ENCODE measurements around the gene ARF6.
"Not testable (repeated sequence)": the region's sequence is repeated elsewhere in the genome, so short reads cannot be mapped to it uniquely, and the experiment has no call there.

The ARF6 gene

GRCh38 chr14:49876563-49877127, 16.2 kb upstream of the ARF6 start:
- no peak for DNase-seq (ENCODE audit: low read depth in 2 of 2)

GRCh38 chr14:49879646-49880204, 13.2 kb upstream of the ARF6 start:
- DNase-seq (ENCODE audit: low read depth in 2 of 2): peak in 1 of 2 donors; percentile 10

- DNase-seq (ENCODE audit: low read depth in 2 of 2): no peak
Measured at GRCh38 chr14:49880267-49881064, 12.4 kb upstream of the ARF6 start.

- no peak for DNase-seq (ENCODE audit: low read depth in 2 of 2)
Measured at GRCh38 chr14:49881350-49882001, 11.4 kb upstream of the ARF6 start.

- no peak for DNase-seq (ENCODE audit: low read depth in 2 of 2)
Measured at GRCh38 chr14:49882826-49883694, 9.8 kb upstream of the ARF6 start.

- no peak for DNase-seq (ENCODE audit: low read depth in 2 of 2)
Measured at GRCh38 chr14:49886523-49886922, 6.4 kb upstream of the ARF6 start.

- DNase-seq (ENCODE audit: low read depth in 2 of 2): no peak
Measured at GRCh38 chr14:49888293-49888692, 4.6 kb upstream of the ARF6 start.

- DNase-seq (ENCODE audit: low read depth in 2 of 2): peak in 1 of 2 donors; percentile 31
Measured at GRCh38 chr14:49892301-49892635, 614 bp upstream of the ARF6 start.

- DNase-seq (ENCODE audit: low read depth in 2 of 2): peak; percentile 56 to 57
Measured at GRCh38 chr14:49893309-49894213, 679 bp downstream of the ARF6 start.

GRCh38 chr14:49894214-49895107, 1.6 kb downstream of the ARF6 start:
- DNase-seq (ENCODE audit: low read depth in 2 of 2): not testable (repeated sequence)

GRCh38 chr14:49895480-49895879, 2.6 kb downstream of the ARF6 start:
- DNase-seq (ENCODE audit: low read depth in 2 of 2): no peak

GRCh38 chr14:49896272-49896671, 3.4 kb downstream of the ARF6 start:
- not testable (repeated sequence) for DNase-seq (ENCODE audit: low read depth in 2 of 2)

- DNase-seq (ENCODE audit: low read depth in 2 of 2): no peak
Measured at GRCh38 chr14:49896966-49897365, 4.1 kb downstream of the ARF6 start.

- DNase-seq (ENCODE audit: low read depth in 2 of 2): no peak
Measured at GRCh38 chr14:49897414-49897813, 4.5 kb downstream of the ARF6 start.

- DNase-seq (ENCODE audit: low read depth in 2 of 2): no peak
Measured at GRCh38 chr14:49897965-49898364, 5.1 kb downstream of the ARF6 start.

- DNase-seq (ENCODE audit: low read depth in 2 of 2): no peak
Measured at GRCh38 chr14:49898485-49898884, 5.6 kb downstream of the ARF6 start.

GRCh38 chr14:49900973-49901372, 8.1 kb downstream of the ARF6 start:
- no peak for DNase-seq (ENCODE audit: low read depth in 2 of 2)

- DNase-seq (ENCODE audit: low read depth in 2 of 2): not testable (repeated sequence)
Measured at GRCh38 chr14:49902679-49903246, 9.9 kb downstream of the ARF6 start.

- no peak for DNase-seq (ENCODE audit: low read depth in 2 of 2)
Measured at GRCh38 chr14:49904270-49904669, 11.4 kb downstream of the ARF6 start.
